NB4 (cell line): ENCODE measurements around the gene MDC1.

Source experiments
- POLR2A ChIP-seq: IDR thresholded peaks from 2 replicates; pipeline ENCODE4 v1.6.1; 2011; ENCODE audit warnings: mild to moderate bottlenecking; ENCODE audit not compliant: insufficient read length; ENCODE audit errors: extremely low read depth
- TF ChIP-seq, protein P1 (sequence below): IDR thresholded peaks from one replicate; pipeline ENCODE4 v1.5.1; 2012; ENCODE audit warnings: low read depth, low read length
- TF ChIP-seq, protein P2 (sequence below): IDR thresholded peaks from 2 replicates; pipeline ENCODE4 v1.6.1; 2011; ENCODE audit warnings: low read depth, low read length

DNA sequence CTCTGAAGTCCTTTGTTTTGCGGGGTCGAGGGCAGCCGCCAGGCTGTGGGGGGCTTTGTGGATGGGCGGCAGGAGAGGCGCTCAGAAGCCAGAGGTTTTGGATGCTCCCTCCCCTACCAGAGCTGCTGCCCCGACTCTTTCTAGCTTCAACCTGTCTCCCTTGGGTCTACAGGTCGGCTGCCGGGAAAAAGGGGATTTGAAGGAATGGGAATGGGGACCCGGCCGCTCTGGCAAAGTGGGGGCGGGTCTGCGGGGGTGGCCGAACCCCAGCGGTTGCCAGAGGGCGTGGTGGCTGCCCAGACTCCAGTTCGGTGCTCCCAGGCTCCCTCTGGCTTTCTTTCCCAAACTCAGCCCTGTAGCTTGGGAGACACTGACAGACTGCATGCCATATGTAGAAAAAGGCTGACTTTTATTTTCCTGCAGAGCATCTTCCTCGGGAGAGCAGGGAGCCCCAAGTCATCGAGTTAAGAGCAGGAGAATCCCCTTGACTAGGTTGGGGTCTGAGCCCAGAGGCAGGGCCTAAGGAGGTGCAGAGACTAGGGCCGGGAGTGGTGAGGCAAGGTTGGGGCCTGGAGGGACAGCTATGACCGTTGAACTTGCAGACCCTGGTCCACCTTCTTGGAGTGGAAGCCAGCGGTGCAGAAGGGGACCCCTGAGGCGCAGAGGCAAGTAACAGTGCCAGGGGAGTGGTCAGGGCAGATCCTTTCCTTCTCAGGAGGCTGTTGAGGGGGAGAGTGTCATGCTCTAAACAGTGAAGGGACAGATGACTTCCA lies 29.2 kb downstream of the MDC1 start:
- TF ChIP-seq, protein P1, sequence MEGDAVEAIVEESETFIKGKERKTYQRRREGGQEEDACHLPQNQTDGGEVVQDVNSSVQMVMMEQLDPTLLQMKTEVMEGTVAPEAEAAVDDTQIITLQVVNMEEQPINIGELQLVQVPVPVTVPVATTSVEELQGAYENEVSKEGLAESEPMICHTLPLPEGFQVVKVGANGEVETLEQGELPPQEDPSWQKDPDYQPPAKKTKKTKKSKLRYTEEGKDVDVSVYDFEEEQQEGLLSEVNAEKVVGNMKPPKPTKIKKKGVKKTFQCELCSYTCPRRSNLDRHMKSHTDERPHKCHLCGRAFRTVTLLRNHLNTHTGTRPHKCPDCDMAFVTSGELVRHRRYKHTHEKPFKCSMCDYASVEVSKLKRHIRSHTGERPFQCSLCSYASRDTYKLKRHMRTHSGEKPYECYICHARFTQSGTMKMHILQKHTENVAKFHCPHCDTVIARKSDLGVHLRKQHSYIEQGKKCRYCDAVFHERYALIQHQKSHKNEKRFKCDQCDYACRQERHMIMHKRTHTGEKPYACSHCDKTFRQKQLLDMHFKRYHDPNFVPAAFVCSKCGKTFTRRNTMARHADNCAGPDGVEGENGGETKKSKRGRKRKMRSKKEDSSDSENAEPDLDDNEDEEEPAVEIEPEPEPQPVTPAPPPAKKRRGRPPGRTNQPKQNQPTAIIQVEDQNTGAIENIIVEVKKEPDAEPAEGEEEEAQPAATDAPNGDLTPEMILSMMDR = no peak
- TF ChIP-seq POLR2A = no peak
- TF ChIP-seq, protein P2, sequence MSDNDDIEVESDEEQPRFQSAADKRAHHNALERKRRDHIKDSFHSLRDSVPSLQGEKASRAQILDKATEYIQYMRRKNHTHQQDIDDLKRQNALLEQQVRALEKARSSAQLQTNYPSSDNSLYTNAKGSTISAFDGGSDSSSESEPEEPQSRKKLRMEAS = no peak
